ENCODE data around the gene HEMK1. TPM values are rescaled to one million over a fixed set of nuclear protein-coding genes. Genes with fewer than 3 reads are reported as not detected.
A peak's percentile ranks its signal among the peaks of the same experiment; 100 is the strongest.

HEMK1 gene
- total RNA-seq, 1 experiment from 2014 or later: 12.5 TPM

DNA sequence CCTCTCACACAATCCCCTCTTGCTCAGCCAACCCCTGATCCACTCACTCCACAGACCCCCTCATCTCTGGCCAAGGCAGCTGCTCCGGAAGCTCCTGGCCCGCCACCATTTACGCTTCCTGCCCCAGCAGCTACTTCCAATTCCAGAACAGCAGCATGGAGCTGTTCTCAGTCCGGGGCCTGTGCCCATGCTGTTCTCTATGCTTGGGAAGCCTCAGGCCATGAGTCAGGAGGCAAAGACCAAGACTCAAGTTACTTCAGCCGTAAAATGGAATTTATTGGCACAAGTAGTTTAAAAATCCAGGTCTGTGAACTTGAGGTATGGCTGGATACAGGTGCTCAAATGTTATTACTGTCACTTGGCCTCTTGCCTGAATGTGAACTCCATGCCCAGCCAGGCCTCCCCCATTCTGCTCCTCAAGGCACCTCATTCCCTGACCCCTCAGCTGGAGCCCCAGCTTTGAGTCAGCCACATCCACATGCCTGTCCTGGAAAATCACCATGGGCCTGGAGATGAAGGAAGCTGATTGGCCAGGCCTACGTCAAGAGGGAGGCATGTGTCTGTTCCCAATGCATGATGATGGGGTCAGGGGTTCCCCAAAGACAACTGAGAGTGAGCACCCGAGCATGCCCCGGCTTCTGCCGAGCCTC lies 34.5 kb upstream of the HEMK1 start:
- peaks cover 3% of the 10 kb centered on the region; the same call in 1 of the 2 replicates for H3K27me3 ChIP-seq (ENCODE audit: insufficient read depth, low read length)
- no peaks in the 10 kb centered on the region for H3K79me1 ChIP-seq (ENCODE audit: insufficient read depth, low read depth, low read length, poor library complexity, severe bottlenecking)
- no peak overlapping the region for H3K4ac ChIP-seq (ENCODE audit: low read depth, low read length)
- no peak overlapping the region for H4K8ac ChIP-seq (replicated peaks; ENCODE audit: insufficient read length, low read depth, low read length)
- no peak overlapping the region for H2BK5ac ChIP-seq (ENCODE audit: insufficient read length, low read length)
- peaks cover 61 to 72% of the 10 kb centered on the region in 2 experiments for H3K4me1 Mint-ChIP-seq
- H2AFZ ChIP-seq (ENCODE audit: low read length): no peak overlapping the region
- H3K9me3 Mint-ChIP-seq: no peaks in the 10 kb centered on the region; a peak in 1 of 5 replicates
- H3K56ac ChIP-seq (ENCODE audit: insufficient read length, low read depth, low read length): no peak overlapping the region
- no peak for DNase-seq
- H2BK12ac ChIP-seq (ENCODE audit: insufficient read length, low read depth, low read length): no peak overlapping the region
- peaks cover 22% of the 10 kb centered on the region for H3K27me3 Mint-ChIP-seq (ENCODE audit: low read depth)
- no peak overlapping the region for H2BK20ac ChIP-seq (ENCODE audit: low read depth, low read length, poor library complexity, severe bottlenecking)
- no peaks in the 10 kb centered on the region for H3K9me3 ChIP-seq (ENCODE audit: control insufficient read depth, low read depth, low read length)
- H3K14ac ChIP-seq (ENCODE audit: insufficient read depth, low read length): no peak overlapping the region
- H3K4me1 ChIP-seq (ENCODE audit: insufficient read depth, low read length): no peaks in the 10 kb centered on the region
- H2AK5ac ChIP-seq (ENCODE audit: insufficient read length, low read length): no peak overlapping the region
- no peak overlapping the region for H2BK15ac ChIP-seq (ENCODE audit: low read depth, low read length)
- no peak overlapping the region for H3K18ac ChIP-seq (ENCODE audit: insufficient read length, low read depth, low read length)
- H4K20me1 ChIP-seq (ENCODE audit: control insufficient read depth, insufficient read depth, insufficient read length): no peaks in the 10 kb centered on the region
- no peak overlapping the region for H4K91ac ChIP-seq (ENCODE audit: insufficient read length, low read depth, low read length)
- no peak overlapping the region for H3K27ac ChIP-seq (ENCODE audit: insufficient read length, low read depth, low read length)
- no CpG with 5 or more reads among the region's 9 CpGs for WGBS (ENCODE audit: extremely low coverage, insufficient read length, low lambda C conversion rate)
- no peak overlapping the region for H3T11ph ChIP-seq (ENCODE audit: low read length)
- no peak overlapping the region for H3K23ac ChIP-seq (ENCODE audit: insufficient read length, low read depth, low read length)
- H3K9ac ChIP-seq (ENCODE audit: extremely low read depth, insufficient read length, low read length): no peak overlapping the region
- no peaks in the 10 kb centered on the region for H3K23me2 ChIP-seq (ENCODE audit: insufficient read length, low read depth, low read length, poor library complexity, severe bottlenecking)
- no peak overlapping the region for H3K4me3 Mint-ChIP-seq
- H3K27ac Mint-ChIP-seq: peak overlapping the region in 1 of 3 experiments; percentile 33; a peak in 1 of 7 replicates
- H3K4me2 ChIP-seq (ENCODE audit: insufficient read depth, insufficient read length, low read length): no peak overlapping the region
- H4K5ac ChIP-seq (ENCODE audit: insufficient read length, low read depth, low read length): no peak overlapping the region
- no peaks in the 10 kb centered on the region for H3K79me2 ChIP-seq (ENCODE audit: insufficient read depth, low read length)
- H2BK120ac ChIP-seq (ENCODE audit: low read depth, low read length, poor library complexity, severe bottlenecking): no peak overlapping the region
- no peaks in the 10 kb centered on the region; a peak in 1 of 7 replicates for H3K36me3 Mint-ChIP-seq (ENCODE audit: insufficient read depth in 1 of 3, low read depth in 3 of 3)
- TF ChIP-seq, protein P1, sequence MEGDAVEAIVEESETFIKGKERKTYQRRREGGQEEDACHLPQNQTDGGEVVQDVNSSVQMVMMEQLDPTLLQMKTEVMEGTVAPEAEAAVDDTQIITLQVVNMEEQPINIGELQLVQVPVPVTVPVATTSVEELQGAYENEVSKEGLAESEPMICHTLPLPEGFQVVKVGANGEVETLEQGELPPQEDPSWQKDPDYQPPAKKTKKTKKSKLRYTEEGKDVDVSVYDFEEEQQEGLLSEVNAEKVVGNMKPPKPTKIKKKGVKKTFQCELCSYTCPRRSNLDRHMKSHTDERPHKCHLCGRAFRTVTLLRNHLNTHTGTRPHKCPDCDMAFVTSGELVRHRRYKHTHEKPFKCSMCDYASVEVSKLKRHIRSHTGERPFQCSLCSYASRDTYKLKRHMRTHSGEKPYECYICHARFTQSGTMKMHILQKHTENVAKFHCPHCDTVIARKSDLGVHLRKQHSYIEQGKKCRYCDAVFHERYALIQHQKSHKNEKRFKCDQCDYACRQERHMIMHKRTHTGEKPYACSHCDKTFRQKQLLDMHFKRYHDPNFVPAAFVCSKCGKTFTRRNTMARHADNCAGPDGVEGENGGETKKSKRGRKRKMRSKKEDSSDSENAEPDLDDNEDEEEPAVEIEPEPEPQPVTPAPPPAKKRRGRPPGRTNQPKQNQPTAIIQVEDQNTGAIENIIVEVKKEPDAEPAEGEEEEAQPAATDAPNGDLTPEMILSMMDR (conservative IDR thresholded peaks at IDR 0.05): no peak

All from H9 (cell line).